Mesodermal cell (in vitro differentiated cells): ENCODE measurements around the gene ADARB2.

Source experiments
- H3K27ac ChIP-seq: 2 replicates; pipeline ENCODE4 v1.7.0; 2013; ENCODE audit warnings: mild to moderate bottlenecking, low read depth, low read length, moderate library complexity; ENCODE audit not compliant: severe bottlenecking
- H3K36me3 ChIP-seq: 2 replicates; pipeline ENCODE4 v1.7.1; 2013; ENCODE audit warnings: mild to moderate bottlenecking, low read length, moderate library complexity; ENCODE audit not compliant: control insufficient read depth, insufficient read depth
- H3K4me1 ChIP-seq: one replicate; pipeline ENCODE4 v1.7.1; 2013; ENCODE audit warnings: mild to moderate bottlenecking, low read length; ENCODE audit not compliant: insufficient read depth, control insufficient read depth, poor library complexity, severe bottlenecking
- H3K4me3 ChIP-seq: 2 replicates; pipeline ENCODE4 v1.7.0; 2013; ENCODE audit warnings: low read length, control low read depth, mild to moderate bottlenecking; ENCODE audit not compliant: insufficient read depth, poor library complexity, severe bottlenecking; ENCODE audit errors: extremely low read depth
- H3K9me3 ChIP-seq: 2 replicates; pipeline ENCODE4 v1.7.1; 2013; ENCODE audit warnings: mild to moderate bottlenecking, low read length, moderate library complexity; ENCODE audit not compliant: control insufficient read depth
- WGBS, 2 experiments: methylation state at CpG; one replicate each; pipeline ENCODE4 v1.1.5; 2013; ENCODE audit warnings: missing lambda C conversion rate in 2 of 2; ENCODE audit not compliant: insufficient coverage in 2 of 2; 5-methylcytosine and 5-hydroxymethylcytosine counted together

Gene ADARB2

DNA sequence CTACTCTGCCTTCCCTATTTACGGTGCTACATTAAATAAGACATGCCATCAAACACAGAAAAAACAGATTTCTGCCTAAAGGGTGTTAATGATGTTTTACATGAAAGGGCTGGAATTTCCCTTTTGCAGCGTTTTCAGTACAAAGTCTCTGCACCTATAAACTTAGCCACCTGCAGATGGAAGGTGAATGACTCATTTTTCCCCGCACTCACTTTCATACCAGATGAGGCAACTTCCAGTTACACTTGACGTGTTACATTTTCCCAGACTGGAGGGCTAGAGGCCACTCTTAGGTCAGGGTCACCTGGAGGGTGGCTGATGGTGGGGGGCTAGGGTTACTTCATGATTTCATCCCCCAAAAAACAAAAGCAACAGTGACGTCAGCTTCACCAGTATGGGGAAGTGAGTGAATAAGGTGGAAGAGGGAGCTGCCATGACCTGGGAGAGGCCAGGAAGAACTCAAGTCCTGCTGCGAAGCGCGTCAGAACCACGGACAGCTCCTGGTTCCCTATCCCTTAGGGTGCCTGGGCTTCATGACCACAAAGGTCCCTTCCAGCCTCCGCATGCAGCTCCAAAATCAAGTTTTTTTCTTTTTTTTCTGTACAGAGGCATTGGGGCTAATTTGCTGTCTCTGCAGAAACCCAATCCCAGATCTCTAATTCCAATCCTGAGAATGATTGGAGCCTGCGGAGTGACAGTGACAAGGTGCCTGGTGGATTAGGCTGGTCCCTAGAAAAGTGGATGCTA lies 94.0 kb downstream of the ADARB2 start:
- 38% methylated on average over 6 to 9 of the region's 11 CpGs for WGBS, 2 experiments
- Histone ChIP-seq H3K4me3 (no peak overlapping the region), H3K27ac (no peak overlapping the region), H3K9me3 (no peaks in the 10 kb centered on the region), H3K36me3 (no peaks in the 10 kb centered on the region), H3K4me1 (no peaks in the 10 kb centered on the region)

DNA sequence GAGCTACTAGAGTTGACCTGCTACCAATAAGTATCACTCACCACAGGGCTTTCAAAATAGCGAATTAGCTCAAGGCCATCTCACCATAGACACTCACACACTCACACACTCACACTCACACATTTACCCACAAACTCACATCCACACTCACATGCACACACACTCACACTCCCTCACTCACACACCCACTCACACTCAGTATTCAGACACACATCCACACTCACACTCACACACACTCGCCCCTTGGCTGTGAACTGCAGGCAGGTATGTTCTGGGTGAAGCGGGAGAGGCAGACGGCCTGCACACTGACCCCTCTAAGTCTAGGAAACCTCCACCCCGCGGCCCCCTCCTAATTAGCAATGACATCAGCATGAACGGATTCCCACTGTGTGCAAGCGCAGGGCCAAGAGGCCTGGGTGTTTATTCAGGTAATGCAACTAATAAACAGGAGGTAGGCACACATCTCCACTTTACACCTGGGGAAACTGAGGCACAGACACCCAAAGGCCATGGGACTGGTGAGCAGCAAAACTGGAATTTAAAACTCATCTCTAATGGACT lies 94.6 kb downstream of the ADARB2 start:
- 84% methylated on average over 6 to 8 of the region's 8 CpGs for WGBS, 2 experiments
- Histone ChIP-seq H3K36me3 (no peaks in the 10 kb centered on the region), H3K4me1 (no peaks in the 10 kb centered on the region), H3K27ac (no peak overlapping the region), H3K9me3 (no peaks in the 10 kb centered on the region), H3K4me3 (no peak overlapping the region)

GRCh38 chr10:1641402-1641801 lies 95.9 kb downstream of the ADARB2 start:
- Histone ChIP-seq H3K36me3 (no peaks in the 10 kb centered on the region), H3K27ac (no peak overlapping the region), H3K4me3 (no peak overlapping the region), H3K9me3 (no peaks in the 10 kb centered on the region), H3K4me1 (no peaks in the 10 kb centered on the region)
- WGBS, 2 experiments = 74% methylated on average over 5 of the region's 7 CpGs; no CpG with 5 or more reads in 1 of the 2 experiments

DNA sequence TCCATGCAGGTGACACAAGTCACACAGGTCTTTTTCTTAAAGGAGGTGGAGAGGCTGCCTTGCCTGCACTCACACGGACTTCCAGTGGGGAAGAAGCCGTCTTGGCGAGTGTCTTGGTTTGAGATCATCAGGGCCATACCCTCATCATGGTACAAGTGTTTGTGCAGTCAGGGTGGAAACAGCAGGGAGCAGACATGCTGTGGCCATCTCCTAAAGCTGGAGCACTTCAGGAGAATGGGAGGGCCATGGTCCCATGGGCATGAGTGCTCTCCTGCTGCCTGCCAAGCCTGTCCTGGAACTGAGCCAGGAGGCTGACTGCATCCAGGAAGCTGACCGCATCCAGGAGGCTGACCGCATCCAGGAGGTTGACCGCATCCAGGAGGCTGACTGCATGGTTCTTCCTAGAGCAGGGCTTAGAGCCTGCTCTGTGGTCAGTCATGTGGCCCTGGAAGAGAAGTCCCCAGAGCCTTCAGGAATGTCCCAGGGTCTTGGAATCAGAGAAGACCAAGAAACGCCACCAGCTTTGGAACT lies 98.4 kb downstream of the ADARB2 start:
- Histone ChIP-seq H3K36me3 (no peaks in the 10 kb centered on the region), H3K4me1 (no peaks in the 10 kb centered on the region), H3K4me3 (no peak overlapping the region), H3K9me3 (no peaks in the 10 kb centered on the region), H3K27ac (no peak overlapping the region)
- 91% methylated on average over 7 of the region's 7 CpGs for WGBS, 2 experiments

GRCh38 chr10:1635340-1635739 lies 102.0 kb downstream of the ADARB2 start:
- no peaks in the 10 kb centered on the region for H3K4me1 ChIP-seq
- WGBS, 2 experiments = 65 to 75% methylated on average over 11 of the region's 11 CpGs
- H3K27ac ChIP-seq = no peak overlapping the region
- H3K4me3 ChIP-seq = no peak overlapping the region
- no peaks in the 10 kb centered on the region for H3K36me3 ChIP-seq
- no peaks in the 10 kb centered on the region for H3K9me3 ChIP-seq

- no peaks in the 10 kb centered on the region for H3K4me1 ChIP-seq
- WGBS, 2 experiments = 74 to 91% methylated on average over 2 to 3 of the region's 5 CpGs
- no peak overlapping the region for H3K27ac ChIP-seq
- no peaks in the 10 kb centered on the region for H3K9me3 ChIP-seq
- no peak overlapping the region for H3K4me3 ChIP-seq
- H3K36me3 ChIP-seq = no peaks in the 10 kb centered on the region
Measured at GRCh38 chr10:1634239-1634638, 103.1 kb downstream of the ADARB2 start.

DNA sequence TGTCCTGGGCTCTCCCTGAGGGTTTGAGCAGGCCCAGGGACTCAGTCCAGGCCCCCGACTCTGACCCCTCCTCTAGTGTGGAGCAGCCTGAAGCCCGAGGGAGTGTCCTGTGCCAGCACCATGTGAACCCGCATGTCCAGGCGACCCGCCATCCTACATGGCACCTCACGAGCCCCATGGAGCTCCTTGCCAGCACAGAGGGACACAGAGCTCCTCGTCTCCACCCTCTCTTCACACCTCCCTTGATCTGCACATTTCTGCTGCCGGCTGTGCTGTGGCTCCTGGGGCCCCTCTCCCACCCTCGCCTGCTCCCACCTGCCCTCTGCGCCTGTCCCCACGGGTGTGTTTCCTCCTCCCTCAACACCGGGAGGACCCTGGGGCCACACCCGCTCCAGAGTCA lies 103.5 kb downstream of the ADARB2 start:
- H3K9me3 ChIP-seq = no peaks in the 10 kb centered on the region
- WGBS, 2 experiments = 86 to 87% methylated on average over 8 to 13 of the region's 13 CpGs
- H3K4me3 ChIP-seq = no peak overlapping the region
- H3K36me3 ChIP-seq = no peaks in the 10 kb centered on the region
- H3K27ac ChIP-seq = no peak overlapping the region
- H3K4me1 ChIP-seq = no peaks in the 10 kb centered on the region

- Histone ChIP-seq H3K4me3 (no peak overlapping the region), H3K4me1 (no peaks in the 10 kb centered on the region), H3K36me3 (no peaks in the 10 kb centered on the region), H3K27ac (no peak overlapping the region), H3K9me3 (no peaks in the 10 kb centered on the region)
- 88 to 97% methylated on average over 3 of the region's 3 CpGs for WGBS, 2 experiments
Measured at GRCh38 chr10:1632596-1632995, 104.7 kb downstream of the ADARB2 start.

DNA sequence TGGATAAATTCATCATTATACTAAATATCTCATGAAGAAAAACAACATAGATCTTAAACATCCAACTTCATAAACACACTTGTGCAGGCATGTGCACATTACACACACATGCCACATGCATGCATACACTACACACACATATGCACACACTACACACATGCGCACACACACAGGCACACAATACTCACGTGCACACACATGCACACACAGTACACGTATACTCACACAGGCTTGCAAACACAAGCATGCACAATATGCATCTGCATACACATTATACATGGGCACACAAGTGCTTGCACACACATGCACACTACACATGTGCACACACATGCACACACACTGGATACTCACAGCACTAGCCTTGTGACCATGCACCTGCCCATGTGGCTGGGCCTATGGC lies 105.2 kb downstream of the ADARB2 start:
- 91 to 97% methylated on average over 3 of the region's 3 CpGs for WGBS, 2 experiments
- H3K9me3 ChIP-seq = no peaks in the 10 kb centered on the region
- H3K4me1 ChIP-seq = no peaks in the 10 kb centered on the region
- H3K27ac ChIP-seq = no peak overlapping the region
- no peaks in the 10 kb centered on the region for H3K36me3 ChIP-seq
- no peak overlapping the region for H3K4me3 ChIP-seq

- H3K27ac ChIP-seq = no peak overlapping the region
- 92 to 93% methylated on average over 12 to 13 of the region's 13 CpGs for WGBS, 2 experiments
- no peak overlapping the region for H3K4me3 ChIP-seq
- no peaks in the 10 kb centered on the region for H3K36me3 ChIP-seq
- H3K9me3 ChIP-seq = no peaks in the 10 kb centered on the region
- H3K4me1 ChIP-seq = no peaks in the 10 kb centered on the region
Measured at GRCh38 chr10:1631282-1631681, 106.0 kb downstream of the ADARB2 start.

GRCh38 chr10:1630304-1630703 lies 107.0 kb downstream of the ADARB2 start:
- WGBS, 2 experiments = 88 to 93% methylated on average over 3 to 6 of the region's 6 CpGs

More at GRCh38 chr10:1630304-1630703, 107.0 kb downstream of the ADARB2 start:
- Histone ChIP-seq H3K4me1 (no peaks in the 10 kb centered on the region), H3K27ac (no peak overlapping the region), H3K4me3 (no peak overlapping the region), H3K36me3 (no peaks in the 10 kb centered on the region), H3K9me3 (no peaks in the 10 kb centered on the region)
